Measurements from ENCODE around the gene CCDC187. TPM values are rescaled to one million over a fixed set of nuclear protein-coding genes. Genes with fewer than 3 reads are reported as not detected.
A peak's percentile ranks its signal among the peaks of the same experiment; 100 is the strongest.

CCDC187 gene
- total RNA-seq, 2 donors from 2014 or later, result not detected

- no peak for ATAC-seq
Observed at GRCh38 chr9:136229096-136230065, 74.5 kb downstream of the CCDC187 start.

GRCh38 chr9:136228107-136228875 lies 75.6 kb downstream of the CCDC187 start:
- ATAC-seq (no peak), DNase-seq (no peak)
- intact Hi-C loops (cut with DNase I), result no loop called here

More at GRCh38 chr9:136229096-136230065, 74.5 kb downstream of the CCDC187 start:
- DNase-seq, result no peak
- intact Hi-C loops (cut with DNase I), result no loop called here

- ATAC-seq (no peak), DNase-seq (no peak)
- intact Hi-C loops (cut with DNase I), result no loop called here
Observed at GRCh38 chr9:136226680-136227407, 77.0 kb downstream of the CCDC187 start.

- ATAC-seq (peak; percentile 71 to 76), DNase-seq (no peak)
- intact Hi-C loops (cut with DNase I), result no loop called here
Observed at GRCh38 chr9:136225748-136226679, 77.9 kb downstream of the CCDC187 start.

- intact Hi-C loops (cut with DNase I), result no loop called here
- DNase-seq (no peak), ATAC-seq (no peak)
Observed at GRCh38 chr9:136225366-136225747, 78.5 kb downstream of the CCDC187 start.

- no peak for DNase-seq
- intact Hi-C loops (cut with DNase I), result no loop called here
- ATAC-seq, result no peak
Observed at GRCh38 chr9:136223871-136224640, 79.8 kb downstream of the CCDC187 start.

- intact Hi-C loops (cut with DNase I), result no loop called here
- ATAC-seq (no peak), DNase-seq (no peak)
Observed at GRCh38 chr9:136222906-136223285, 81.0 kb downstream of the CCDC187 start.

GRCh38 chr9:136222166-136222905 lies 81.6 kb downstream of the CCDC187 start:
- intact Hi-C loops (cut with DNase I), result no loop called here
- DNase-seq, result no peak
- no peak for ATAC-seq

- intact Hi-C loops (cut with DNase I), result no loop called here
- no peak for ATAC-seq
- no peak for DNase-seq
Observed at GRCh38 chr9:136220017-136220729, 83.7 kb downstream of the CCDC187 start.

GRCh38 chr9:136219276-136219675 lies 84.6 kb downstream of the CCDC187 start:
- DNase-seq, result no peak
- intact Hi-C loops (cut with DNase I), result no loop called here
- ATAC-seq, result no peak

GRCh38 chr9:136218673-136219072 lies 85.2 kb downstream of the CCDC187 start:
- DNase-seq, result no peak

GRCh38 chr9:136218271-136218670 lies 85.6 kb downstream of the CCDC187 start:
- DNase-seq (no peak), ATAC-seq (no peak)
- intact Hi-C loops (cut with DNase I), result no loop called here

More at GRCh38 chr9:136218673-136219072, 85.2 kb downstream of the CCDC187 start:
- intact Hi-C loops (cut with DNase I), result no loop called here
- no peak for ATAC-seq

GRCh38 chr9:136216541-136217244 lies 87.2 kb downstream of the CCDC187 start:
- intact Hi-C loops (cut with DNase I), result no loop called here
- DNase-seq, result no peak

GRCh38 chr9:136213733-136214132 lies 90.2 kb downstream of the CCDC187 start:
- intact Hi-C loops (cut with DNase I), result no loop called here
- DNase-seq (no peak), ATAC-seq (no peak)

More at GRCh38 chr9:136216541-136217244, 87.2 kb downstream of the CCDC187 start:
- ATAC-seq, result no peak

- no peak for ATAC-seq
- intact Hi-C loops (cut with DNase I), result no loop called here
- no peak for DNase-seq
Observed at GRCh38 chr9:136212345-136212950, 91.4 kb downstream of the CCDC187 start.

Measured in left cardiac atrium (tissue), 4 donors.